AG10803 (cell line): ENCODE measurements around the gene FKBP4.

Source experiments
- DNase-seq: peaks from one replicate; pipeline ENCODE4 v3.0.0; 2010; ENCODE audit warnings: low read depth
- H3K4me3 ChIP-seq: 2 replicates; pipeline ENCODE4 v1.5.1; 2011; ENCODE audit warnings: mild to moderate bottlenecking, low read length, control low read depth
- CTCF ChIP-seq: conservative IDR thresholded peaks from 2 replicates; pipeline ENCODE4 v1.5.1; 2011; ENCODE audit warnings: mild to moderate bottlenecking, low read length, control low read depth, inconsistent platforms

Gene FKBP4

GRCh38 chr12:2813214-2814185 lies 18.7 kb downstream of the FKBP4 start:
- DNase-seq = peak; percentile 73
- H3K4me3 ChIP-seq = peak overlapping the region; percentile 99
- peak; percentile 77 for TF ChIP-seq CTCF

DNA sequence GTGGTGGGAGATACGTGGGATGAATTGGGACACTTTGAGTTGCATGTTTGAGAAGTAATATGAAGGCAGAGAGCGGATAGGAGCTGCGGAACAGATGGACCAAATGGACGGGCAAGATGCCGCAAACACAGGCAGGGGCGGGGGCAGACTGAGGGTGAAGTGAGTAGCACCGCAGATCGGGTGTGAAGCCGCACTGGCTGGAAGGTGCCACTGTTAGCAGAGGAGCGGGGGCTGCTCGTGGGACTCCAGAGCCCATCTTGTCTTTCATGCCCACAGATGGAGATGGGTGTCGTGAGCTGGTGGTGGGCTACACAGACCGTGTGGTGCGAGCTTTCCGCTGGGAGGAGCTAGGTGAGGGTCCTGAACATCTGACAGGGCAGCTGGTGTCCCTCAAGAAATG lies 25.0 kb downstream of the FKBP4 start:
- no peak overlapping the region for H3K4me3 ChIP-seq
- TF ChIP-seq CTCF = no peak
- DNase-seq = no peak

- no peak for DNase-seq
- H3K4me3 ChIP-seq = no peak overlapping the region
- TF ChIP-seq CTCF = no peak
These were observed 25.7 kb downstream of the FKBP4 start for GRCh38 chr12:2820432-2820831.

DNA sequence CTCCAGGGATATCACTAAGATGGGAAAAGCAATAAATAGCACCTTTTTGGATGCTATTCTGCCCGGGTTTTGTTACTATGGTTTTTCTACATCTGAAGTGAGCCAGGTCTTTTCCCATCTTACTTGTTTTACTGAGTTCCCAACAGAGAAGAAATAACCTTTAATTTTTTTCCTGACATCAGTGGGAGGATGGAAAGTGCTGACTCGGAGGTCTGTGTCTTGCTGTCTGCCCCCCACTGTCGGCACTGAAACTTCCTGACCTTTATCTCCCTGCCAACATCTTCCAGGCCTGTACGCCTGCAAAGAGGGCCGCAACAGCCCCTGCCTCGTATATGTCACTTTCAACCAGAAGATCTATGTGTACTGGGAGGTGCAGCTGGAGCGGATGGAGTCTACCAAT lies 28.7 kb downstream of the FKBP4 start:
- TF ChIP-seq CTCF = no peak
- H3K4me3 ChIP-seq = no peak overlapping the region
- no peak for DNase-seq

- H3K4me3 ChIP-seq = no peak overlapping the region
- DNase-seq = no peak
- TF ChIP-seq CTCF = no peak
These were observed 29.8 kb downstream of the FKBP4 start for GRCh38 chr12:2824541-2824940.

- no peak for TF ChIP-seq CTCF
- DNase-seq = no peak
- H3K4me3 ChIP-seq = no peak overlapping the region
These were observed 30.4 kb downstream of the FKBP4 start for GRCh38 chr12:2825132-2825531.

DNA sequence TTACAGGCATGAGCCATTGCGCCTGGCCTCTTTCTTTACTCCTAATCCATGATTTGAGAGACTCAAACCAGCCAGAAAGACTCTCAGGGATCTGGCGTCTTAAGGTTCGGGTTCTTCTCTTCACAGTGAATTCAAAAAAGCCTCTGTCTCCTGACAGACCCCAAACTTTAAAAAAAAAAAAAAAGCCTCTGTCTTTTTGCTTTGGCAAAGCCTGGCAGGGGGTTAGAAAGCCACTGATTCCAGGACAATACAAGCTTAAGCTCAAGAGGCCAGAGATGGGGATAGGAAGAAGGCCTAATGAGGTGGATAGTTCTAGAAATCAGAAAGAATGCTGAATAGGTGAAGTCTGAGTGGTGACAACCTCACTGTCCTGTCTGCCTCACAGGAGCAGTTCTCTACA lies 31.3 kb downstream of the FKBP4 start:
- H3K4me3 ChIP-seq = no peak overlapping the region
- no peak for TF ChIP-seq CTCF
- DNase-seq = no peak
